Middle frontal gyrus (tissue), 1 donor: ENCODE data around the gene FMOD.
"Not testable (repeated sequence)": the region's sequence is repeated elsewhere in the genome, so short reads cannot be mapped to it uniquely, and the experiment has no call there.

Experiments
- DNase-seq: peaks from one replicate; pipeline ENCODE4 v3.0.0-alpha.2; 2015; ENCODE audit warnings: low spot score; ENCODE audit errors: extremely low spot score

FMOD gene

GRCh38 chr1:203306965-203307541 is 43.9 kb downstream of the FMOD start:
- no peak for DNase-seq

- no peak for DNase-seq
These were observed 44.6 kb downstream of the FMOD start for GRCh38 chr1:203306089-203306964.

- no peak for DNase-seq
These were observed 45.2 kb downstream of the FMOD start for GRCh38 chr1:203305809-203306088.

GRCh38 chr1:203304919-203305808 is 45.8 kb downstream of the FMOD start, which contains the start of gene BTG2:
Gene BTG2 (plus strand): TSS chr1:203305519. CDS start chr1:203305607, 88 bp downstream.
- DNase-seq: peak; percentile 87

- no peak for DNase-seq
These were observed 46.5 kb downstream of the FMOD start for GRCh38 chr1:203304391-203304918.

- DNase-seq: no peak
These were observed 48.0 kb downstream of the FMOD start for GRCh38 chr1:203302894-203303293.

- DNase-seq: no peak
These were observed 48.5 kb downstream of the FMOD start for GRCh38 chr1:203302456-203302855.

- no peak for DNase-seq
These were observed 49.6 kb downstream of the FMOD start for GRCh38 chr1:203301331-203301668.

GRCh38 chr1:203300441-203301330 is 50.2 kb downstream of the FMOD start:
- DNase-seq: no peak

GRCh38 chr1:203299719-203300429 is 51.0 kb downstream of the FMOD start:
- DNase-seq: not testable (repeated sequence)

- DNase-seq: no peak
These were observed 51.8 kb downstream of the FMOD start for GRCh38 chr1:203299169-203299568.

- DNase-seq: no peak
These were observed 54.4 kb downstream of the FMOD start for GRCh38 chr1:203296460-203297073.

GRCh38 chr1:203295796-203296195 is 55.1 kb downstream of the FMOD start:
- no peak for DNase-seq

- no peak for DNase-seq
These were observed 59.5 kb downstream of the FMOD start for GRCh38 chr1:203291201-203292096.
